Measurements from ENCODE around the gene COL4A2.

DNA sequence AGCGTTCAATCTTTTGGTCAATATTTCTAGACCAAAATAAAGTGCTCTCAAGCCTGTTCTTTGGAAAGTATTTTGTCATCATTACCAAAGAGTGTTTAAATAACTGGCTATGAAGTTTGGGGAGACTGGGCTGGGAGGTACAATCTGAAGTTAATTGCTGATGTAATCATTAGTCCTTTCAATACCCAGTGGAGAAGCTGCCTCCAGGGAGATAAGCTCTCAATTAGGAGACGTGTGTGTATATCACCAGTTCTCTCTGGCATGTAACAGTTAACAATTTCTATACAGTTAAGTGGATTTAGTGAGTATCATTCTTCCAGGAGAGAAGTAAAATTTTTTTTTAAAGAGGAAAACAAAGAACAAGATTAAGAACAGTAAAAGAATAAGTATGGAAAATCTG is 1.5 kb upstream of the COL4A2 start:
- TF ChIP-seq EZH2phosphoT487 (IDR thresholded peaks at IDR 0.05; ENCODE audit: borderline replicate concordance), result no peak
- TF ChIP-seq, protein P1, sequence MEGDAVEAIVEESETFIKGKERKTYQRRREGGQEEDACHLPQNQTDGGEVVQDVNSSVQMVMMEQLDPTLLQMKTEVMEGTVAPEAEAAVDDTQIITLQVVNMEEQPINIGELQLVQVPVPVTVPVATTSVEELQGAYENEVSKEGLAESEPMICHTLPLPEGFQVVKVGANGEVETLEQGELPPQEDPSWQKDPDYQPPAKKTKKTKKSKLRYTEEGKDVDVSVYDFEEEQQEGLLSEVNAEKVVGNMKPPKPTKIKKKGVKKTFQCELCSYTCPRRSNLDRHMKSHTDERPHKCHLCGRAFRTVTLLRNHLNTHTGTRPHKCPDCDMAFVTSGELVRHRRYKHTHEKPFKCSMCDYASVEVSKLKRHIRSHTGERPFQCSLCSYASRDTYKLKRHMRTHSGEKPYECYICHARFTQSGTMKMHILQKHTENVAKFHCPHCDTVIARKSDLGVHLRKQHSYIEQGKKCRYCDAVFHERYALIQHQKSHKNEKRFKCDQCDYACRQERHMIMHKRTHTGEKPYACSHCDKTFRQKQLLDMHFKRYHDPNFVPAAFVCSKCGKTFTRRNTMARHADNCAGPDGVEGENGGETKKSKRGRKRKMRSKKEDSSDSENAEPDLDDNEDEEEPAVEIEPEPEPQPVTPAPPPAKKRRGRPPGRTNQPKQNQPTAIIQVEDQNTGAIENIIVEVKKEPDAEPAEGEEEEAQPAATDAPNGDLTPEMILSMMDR (conservative IDR thresholded peaks at IDR 0.05; ENCODE audit: low read length), result no peak
